Upper lobe of left lung (tissue), 6 donors: ENCODE results near the gene PTGR2. TPM values are rescaled to one million over a fixed set of nuclear protein-coding genes. Genes with fewer than 3 reads are reported as not detected.
"Not testable (repeated sequence)": the region's sequence is repeated elsewhere in the genome, so short reads cannot be mapped to it uniquely, and the experiment has no call there.

Source experiments
- ATAC-seq, 2 donors: fragments of 200-7000 bp; cut with Tn5 transposase; one replicate each; pipeline ENCODE4 v1.9.1; 2022; ENCODE audit warnings: mild to moderate bottlenecking in 2 of 2, moderate library complexity in 2 of 2; ENCODE audit not compliant: low FRiP score in 2 of 2
- DNase-seq, 2 donors: peaks; one replicate each; pipeline ENCODE4 v3.0.0-alpha.2; 2019 to 2020
- H3K27ac ChIP-seq, 4 donors: fragments of 200-600 bp; sonication (generic); one replicate each; pipeline ENCODE4 v1.5.1; 2016 to 2019
- H3K27me3 ChIP-seq, 4 donors: fragments of 200-600 bp; sonication (generic); one replicate each; pipeline ENCODE4 v1.5.1; 2017 to 2019
- H3K36me3 ChIP-seq, 4 donors: fragments of 200-600 bp; sonication (generic); one replicate each; pipeline ENCODE4 v1.5.1; 2016 to 2019
- H3K4me1 ChIP-seq, 4 donors: fragments of 200-600 bp; sonication (generic); one replicate each; pipeline ENCODE4 v1.5.1; 2018 to 2019
- H3K4me3 ChIP-seq, 4 donors: fragments of 200-600 bp; sonication (generic); one replicate each; pipeline ENCODE4 v1.5.1; 2017 to 2019; ENCODE audit warnings: mild to moderate bottlenecking in 2 of 4, moderate library complexity in 1 of 4
- H3K9me3 ChIP-seq, 4 donors: fragments of 200-600 bp; sonication (generic); one replicate each; pipeline ENCODE4 v1.5.1; 2018 to 2019
- EP300 ChIP-seq, 4 donors: sonication (generic); formaldehyde crosslinking; IDR thresholded peaks; one replicate each; pipeline ENCODE4 v1.5.1; 2017; ENCODE audit warnings: antibody characterized with exemption in 4 of 4, control low read depth in 2 of 4
- POLR2A ChIP-seq, 4 donors: fragments of 450-650 bp; IDR thresholded peaks; one replicate each; pipeline ENCODE4 v1.5.1; 2016 to 2017; ENCODE audit warnings: antibody characterized with exemption in 4 of 4, mild to moderate bottlenecking in 2 of 4
- POLR2AphosphoS5 ChIP-seq, 2 donors: sonication (generic); formaldehyde crosslinking; IDR thresholded peaks; one replicate each; pipeline ENCODE4 v1.5.1; 2017; ENCODE audit warnings: antibody characterized with exemption in 2 of 2
- WGBS, 2 donors: methylation state at CpG; one replicate each; pipeline ENCODE4 v1.1.5; 2017 to 2018; 5-methylcytosine and 5-hydroxymethylcytosine counted together
- total RNA-seq, 6 donors: library from RNA; depleted of rRNA in 4 of 6; stranded (reverse); fragments of >200 nt in 4 of 6; gene quantifications; one replicate each; pipeline versions ENCODE4 v1.1.0 to v1.2.1, GENCODE V29; 2016 to 2021
- TF ChIP-seq, protein P1 (sequence below), 6 experiments: fragments of 450-650 bp in 4 of 6; fragments of 200-600 bp in 2 of 6; sonication (generic) in 2 of 6; IDR thresholded peaks; one replicate each; pipeline ENCODE4 v1.5.1; 2016 to 2019; ENCODE audit warnings: antibody characterized with exemption in 6 of 6
- donor health status: DM: no; HTN: no; CAD: no; lungs with moderate emphysema.
- donor health status: DM: no; HTN: yes; CAD: no; lungs with severe emphysema.

Gene PTGR2
- total RNA-seq, 6 donors from 2014 or later: 4.3 to 15.0 (median 8.8) TPM

DNA sequence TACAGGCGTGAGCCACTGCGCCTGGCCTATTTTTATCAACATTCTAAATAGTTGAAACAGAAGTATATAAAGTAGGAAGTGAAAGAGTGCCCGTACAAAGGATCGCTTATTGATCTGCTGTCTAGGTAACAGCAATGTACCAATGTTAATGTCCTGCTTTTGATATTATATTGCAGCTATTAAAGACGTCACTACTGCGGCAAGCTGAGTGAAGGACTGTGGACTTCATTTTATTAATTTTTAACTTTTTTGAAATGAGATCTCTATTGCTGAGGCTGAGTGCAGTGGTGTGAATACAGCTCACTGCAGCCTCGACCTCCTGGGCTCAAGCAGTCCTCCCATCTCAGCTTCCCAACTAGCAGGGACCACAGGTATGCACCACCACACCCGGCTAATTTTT, 10.8 kb downstream of the PTGR2 start:
- H3K27ac ChIP-seq: no peak overlapping the region
- H3K36me3 ChIP-seq: peaks cover 0 to 9% (median 4%) of the 10 kb centered on the region in 4 donors
- WGBS, 2 donors: 89 to 90% methylated on average over 8 of the region's 8 CpGs
- H3K27me3 ChIP-seq: no peaks in the 10 kb centered on the region
- DNase-seq (no peak), ATAC-seq (no peak)
- no peaks in the 10 kb centered on the region for H3K4me1 ChIP-seq
- TF ChIP-seq POLR2A (IDR thresholded peaks at IDR 0.05) (no peak), POLR2AphosphoS5 (IDR thresholded peaks at IDR 0.05) (no peak), EP300 (IDR thresholded peaks at IDR 0.05) (no peak)
- TF ChIP-seq, protein P1, sequence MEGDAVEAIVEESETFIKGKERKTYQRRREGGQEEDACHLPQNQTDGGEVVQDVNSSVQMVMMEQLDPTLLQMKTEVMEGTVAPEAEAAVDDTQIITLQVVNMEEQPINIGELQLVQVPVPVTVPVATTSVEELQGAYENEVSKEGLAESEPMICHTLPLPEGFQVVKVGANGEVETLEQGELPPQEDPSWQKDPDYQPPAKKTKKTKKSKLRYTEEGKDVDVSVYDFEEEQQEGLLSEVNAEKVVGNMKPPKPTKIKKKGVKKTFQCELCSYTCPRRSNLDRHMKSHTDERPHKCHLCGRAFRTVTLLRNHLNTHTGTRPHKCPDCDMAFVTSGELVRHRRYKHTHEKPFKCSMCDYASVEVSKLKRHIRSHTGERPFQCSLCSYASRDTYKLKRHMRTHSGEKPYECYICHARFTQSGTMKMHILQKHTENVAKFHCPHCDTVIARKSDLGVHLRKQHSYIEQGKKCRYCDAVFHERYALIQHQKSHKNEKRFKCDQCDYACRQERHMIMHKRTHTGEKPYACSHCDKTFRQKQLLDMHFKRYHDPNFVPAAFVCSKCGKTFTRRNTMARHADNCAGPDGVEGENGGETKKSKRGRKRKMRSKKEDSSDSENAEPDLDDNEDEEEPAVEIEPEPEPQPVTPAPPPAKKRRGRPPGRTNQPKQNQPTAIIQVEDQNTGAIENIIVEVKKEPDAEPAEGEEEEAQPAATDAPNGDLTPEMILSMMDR (IDR thresholded peaks at IDR 0.05): no peak
- H3K9me3 ChIP-seq: no peaks in the 10 kb centered on the region
- no peak overlapping the region for H3K4me3 ChIP-seq

DNA sequence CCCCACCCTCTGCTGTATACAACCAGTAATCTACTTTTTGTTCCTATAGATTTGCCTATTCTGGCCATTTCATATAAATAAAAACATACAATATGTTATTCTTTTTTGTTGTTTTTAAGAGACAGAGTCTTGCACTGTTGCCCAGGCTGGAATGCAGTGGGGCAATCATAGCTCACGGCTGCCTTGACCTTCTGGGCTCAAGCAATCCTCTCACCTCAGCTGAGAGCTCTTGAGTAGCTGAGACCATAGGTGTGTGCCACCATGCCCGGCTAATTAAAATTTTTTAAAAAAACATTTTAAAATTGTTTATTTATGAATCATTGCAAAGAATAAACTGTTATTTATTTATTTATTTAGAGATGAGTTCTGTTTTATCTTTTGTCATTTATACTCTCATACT, 11.6 kb downstream of the PTGR2 start:
- no peak for DNase-seq
- Histone ChIP-seq H3K4me1 (no peaks in the 10 kb centered on the region), H3K4me3 (no peak overlapping the region), H3K27me3 (no peaks in the 10 kb centered on the region), H3K27ac (no peak overlapping the region), H3K9me3 (no peaks in the 10 kb centered on the region), H3K36me3 (peaks cover 0 to 9% (median 4%) of the 10 kb centered on the region in 4 donors)
- no peak for TF ChIP-seq POLR2A (IDR thresholded peaks at IDR 0.05)
- TF ChIP-seq POLR2AphosphoS5 (IDR thresholded peaks at IDR 0.05): no peak
- no peak for TF ChIP-seq EP300 (IDR thresholded peaks at IDR 0.05)
- TF ChIP-seq, protein P1 (IDR thresholded peaks at IDR 0.05): no peak
- ATAC-seq: no peak
- 65 to 69% methylated on average over 2 of the region's 2 CpGs for WGBS, 2 donors

DNA sequence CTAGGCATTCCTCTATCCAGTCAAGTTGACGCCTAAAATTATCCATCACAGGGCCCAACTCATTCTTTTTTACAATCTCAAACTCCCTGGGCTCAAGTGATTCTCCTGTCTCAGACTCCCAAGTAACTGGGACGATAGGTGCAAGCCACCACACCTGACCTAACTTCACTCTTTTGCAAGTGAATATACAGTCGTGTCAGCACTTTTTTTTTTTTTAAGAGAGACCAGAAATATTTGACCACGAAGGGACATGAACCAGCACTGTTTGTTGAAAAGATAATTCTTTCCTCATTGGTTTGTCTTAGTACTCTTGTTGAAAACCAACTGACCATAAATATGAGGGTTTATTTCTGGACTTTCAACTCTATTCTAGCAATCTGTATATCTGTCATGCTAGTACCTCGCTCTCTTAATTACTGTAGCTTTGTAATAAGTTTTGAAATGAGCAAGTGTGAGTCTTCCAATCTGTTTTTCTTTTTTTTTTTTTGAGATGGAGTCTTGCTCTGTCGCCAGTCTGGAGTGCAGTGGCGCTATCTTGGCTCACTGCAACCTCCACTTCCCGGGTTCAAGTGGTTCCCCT, 14.0 kb downstream of the PTGR2 start:
- TF ChIP-seq EP300 (IDR thresholded peaks at IDR 0.05): no peak
- no peak for TF ChIP-seq POLR2AphosphoS5 (IDR thresholded peaks at IDR 0.05)
- TF ChIP-seq POLR2A (IDR thresholded peaks at IDR 0.05): no peak
- TF ChIP-seq, protein P1 (IDR thresholded peaks at IDR 0.05): no peak
- Histone ChIP-seq H3K4me3 (no peak overlapping the region), H3K27me3 (no peaks in the 10 kb centered on the region), H3K4me1 (no peaks in the 10 kb centered on the region), H3K27ac (no peak overlapping the region), H3K36me3 (peaks cover 0 to 9% (median 4%) of the 10 kb centered on the region in 4 donors), H3K9me3 (no peaks in the 10 kb centered on the region)
- no peak for ATAC-seq
- DNase-seq: no peak
- WGBS, 2 donors: 88 to 92% methylated on average over 8 of the region's 8 CpGs

DNA sequence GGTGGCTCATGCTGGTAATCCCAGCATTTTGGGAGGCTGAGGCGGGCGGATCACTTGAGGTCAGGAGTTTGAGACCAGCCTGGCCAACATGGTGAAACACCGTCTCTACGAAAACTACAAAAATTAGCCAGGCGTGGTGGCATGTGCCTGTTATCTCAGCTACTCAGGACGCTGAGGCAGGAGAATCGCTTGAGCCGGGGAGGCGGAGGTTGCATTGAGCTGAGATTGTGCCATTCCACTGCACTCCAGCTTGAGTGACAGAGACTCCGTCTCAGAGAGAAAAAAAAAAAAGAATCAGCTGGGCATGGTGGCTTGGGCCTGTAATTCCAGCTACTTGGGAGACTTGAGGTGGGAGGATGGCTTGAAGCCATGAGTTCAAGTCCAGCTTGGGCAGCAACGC, 18.1 kb downstream of the PTGR2 start:
- H3K27ac ChIP-seq, H3K36me3 ChIP-seq, H3K9me3 ChIP-seq, DNase-seq, H3K27me3 ChIP-seq, H3K4me1 ChIP-seq, H3K4me3 ChIP-seq, ATAC-seq: not testable (repeated sequence)
- WGBS, 2 donors: 93 to 94% methylated on average over 11 of the region's 11 CpGs

DNA sequence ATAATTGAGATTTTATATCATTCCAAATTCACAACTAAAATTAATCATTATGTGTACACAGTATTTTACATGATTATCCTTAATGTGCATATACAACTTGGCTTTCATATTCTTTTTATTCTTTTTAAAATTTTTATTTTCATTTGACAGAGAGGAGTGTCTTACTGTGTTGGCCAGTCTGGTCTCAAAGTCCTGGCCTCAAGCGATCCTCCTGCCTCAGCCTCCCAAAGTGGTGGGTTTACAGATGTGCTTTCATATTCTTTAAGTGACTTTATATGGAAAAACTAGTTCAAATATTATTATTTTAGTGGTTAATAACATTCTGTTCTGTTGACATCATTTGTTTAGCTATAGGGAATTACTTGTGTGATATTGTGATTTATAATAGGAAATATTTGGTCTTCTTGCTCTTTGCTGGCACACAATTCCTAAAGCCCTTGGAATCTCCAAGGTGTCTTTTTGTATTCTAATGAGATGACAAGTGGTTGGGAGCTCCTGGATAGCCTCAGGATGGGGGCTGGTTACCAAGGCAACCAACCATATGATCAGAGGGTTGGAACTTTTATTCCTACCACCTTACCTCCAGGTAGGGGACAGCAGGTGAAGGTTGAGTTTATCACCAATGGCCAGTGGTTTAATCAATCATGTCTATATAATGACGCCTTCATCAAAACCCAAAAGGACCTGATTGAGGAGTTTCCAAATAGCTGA, 19.0 kb downstream of the PTGR2 start:
- H3K9me3 ChIP-seq: no peaks in the 10 kb centered on the region
- H3K4me3 ChIP-seq: no peak overlapping the region
- no peaks in the 10 kb centered on the region for H3K27me3 ChIP-seq
- peaks cover 0 to 7% (median 0%) of the 10 kb centered on the region in 4 donors for H3K4me1 ChIP-seq
- TF ChIP-seq POLR2AphosphoS5 (IDR thresholded peaks at IDR 0.05) (no peak), POLR2A (IDR thresholded peaks at IDR 0.05) (no peak), EP300 (IDR thresholded peaks at IDR 0.05) (no peak)
- TF ChIP-seq, protein P1 (IDR thresholded peaks at IDR 0.05): no peak
- DNase-seq (no peak), ATAC-seq (no peak)
- peaks cover 0 to 7% (median 0%) of the 10 kb centered on the region in 4 donors for H3K36me3 ChIP-seq
- no peak overlapping the region for H3K27ac ChIP-seq
- 98 to 99% methylated on average over 2 of the region's 2 CpGs for WGBS, 2 donors
